Nephron (organoid): ENCODE data around the gene TECPR1.
A peak's percentile ranks its signal among the peaks of the same experiment; 100 is the strongest.

Experiments used
- H3K27ac Mint-ChIP-seq, 3 experiments: 2 replicates each; pipeline ENCODE4 v1.8.0; 2020; ENCODE audit warnings: mixed read lengths in 3 of 3, mild to moderate bottlenecking in 2 of 3, moderate library complexity in 1 of 3
- H3K27me3 Mint-ChIP-seq: 2 replicates; pipeline ENCODE4 v1.8.0; 2021; ENCODE audit warnings: low read depth, mild to moderate bottlenecking, moderate library complexity, mixed read lengths
- H3K36me3 Mint-ChIP-seq: 2 replicates; pipeline ENCODE4 v1.8.0; 2020; ENCODE audit warnings: low read depth, mixed read lengths
- H3K4me1 Mint-ChIP-seq: 2 replicates; pipeline ENCODE4 v1.8.0; 2020; ENCODE audit warnings: mixed read lengths
- H3K4me3 Mint-ChIP-seq, 3 experiments: 2 replicates each; pipeline ENCODE4 v1.8.0; 2020; ENCODE audit warnings: mild to moderate bottlenecking in 3 of 3, mixed read lengths in 3 of 3, moderate library complexity in 2 of 3
- H3K9me3 Mint-ChIP-seq: 2 replicates; pipeline ENCODE4 v1.8.0; 2020; ENCODE audit warnings: mixed read lengths
- CTCF ChIP-seq, 3 experiments: fragments of 200-600 bp; sonication (generic); IDR thresholded peaks; one replicate each; pipeline ENCODE4 v1.5.0; 2021; ENCODE audit warnings: antibody characterized with exemption in 3 of 3; ENCODE audit not compliant: unreplicated experiment in 3 of 3

The TECPR1 gene

GRCh38 chr7:98249106-98249505, 2.9 kb downstream of the TECPR1 start:
- no peak overlapping the region for H3K27ac Mint-ChIP-seq
- H3K36me3 Mint-ChIP-seq, result no peaks in the 10 kb centered on the region
- no peaks in the 10 kb centered on the region for H3K27me3 Mint-ChIP-seq
- H3K4me3 Mint-ChIP-seq, result peak overlapping the region; percentile 48 to 76 (median 71)
- H3K9me3 Mint-ChIP-seq, result no peaks in the 10 kb centered on the region
- H3K4me1 Mint-ChIP-seq, result peaks cover 27% of the 10 kb centered on the region
- TF ChIP-seq CTCF (IDR thresholded peaks at IDR 0.05; ENCODE audit: unreplicated experiment in 3 of 3), result no peak

- H3K9me3 Mint-ChIP-seq, result no peaks in the 10 kb centered on the region
- no peaks in the 10 kb centered on the region for H3K27me3 Mint-ChIP-seq
- H3K27ac Mint-ChIP-seq, result no peak overlapping the region
- peaks cover 27% of the 10 kb centered on the region for H3K4me1 Mint-ChIP-seq
- no peaks in the 10 kb centered on the region for H3K36me3 Mint-ChIP-seq
- TF ChIP-seq CTCF (IDR thresholded peaks at IDR 0.05; ENCODE audit: unreplicated experiment in 3 of 3), result no peak
- peak overlapping the region in 1 of 3 experiments; percentile 44 for H3K4me3 Mint-ChIP-seq
Observed at GRCh38 chr7:98248156-98248555, 3.9 kb downstream of the TECPR1 start.

- H3K27ac Mint-ChIP-seq, result no peak overlapping the region
- H3K4me3 Mint-ChIP-seq, result no peak overlapping the region
- no peaks in the 10 kb centered on the region for H3K27me3 Mint-ChIP-seq
- H3K9me3 Mint-ChIP-seq, result no peaks in the 10 kb centered on the region
- peaks cover 9% of the 10 kb centered on the region for H3K36me3 Mint-ChIP-seq
- TF ChIP-seq CTCF (IDR thresholded peaks at IDR 0.05; ENCODE audit: unreplicated experiment in 3 of 3), result no peak
- peaks cover 6% of the 10 kb centered on the region for H3K4me1 Mint-ChIP-seq
Observed at GRCh38 chr7:98244871-98245270, 7.2 kb downstream of the TECPR1 start.

- Mint-ChIP-seq H3K9me3 (no peaks in the 10 kb centered on the region), H3K27me3 (no peaks in the 10 kb centered on the region), H3K4me1 (no peaks in the 10 kb centered on the region), H3K4me3 (no peak overlapping the region), H3K36me3 (peaks cover 18% of the 10 kb centered on the region), H3K27ac (no peak overlapping the region)
- TF ChIP-seq CTCF (IDR thresholded peaks at IDR 0.05; ENCODE audit: unreplicated experiment in 3 of 3), result no peak
Observed at GRCh38 chr7:98242934-98243333, 9.1 kb downstream of the TECPR1 start.

- Mint-ChIP-seq H3K36me3 (peaks cover 18% of the 10 kb centered on the region), H3K4me1 (no peaks in the 10 kb centered on the region), H3K4me3 (no peak overlapping the region), H3K27me3 (no peaks in the 10 kb centered on the region), H3K27ac (no peak overlapping the region), H3K9me3 (no peaks in the 10 kb centered on the region)
- no peak for TF ChIP-seq CTCF (IDR thresholded peaks at IDR 0.05; ENCODE audit: unreplicated experiment in 3 of 3)
Observed at GRCh38 chr7:98242342-98242741, 9.7 kb downstream of the TECPR1 start.

GRCh38 chr7:98241674-98242241, 10.3 kb downstream of the TECPR1 start:
- no peak overlapping the region for H3K27ac Mint-ChIP-seq
- H3K4me1 Mint-ChIP-seq, result no peaks in the 10 kb centered on the region
- H3K36me3 Mint-ChIP-seq, result peaks cover 18% of the 10 kb centered on the region
- no peak for TF ChIP-seq CTCF (IDR thresholded peaks at IDR 0.05; ENCODE audit: unreplicated experiment in 3 of 3)
- no peak overlapping the region for H3K4me3 Mint-ChIP-seq
- no peaks in the 10 kb centered on the region for H3K9me3 Mint-ChIP-seq
- H3K27me3 Mint-ChIP-seq, result no peaks in the 10 kb centered on the region
